Colonic mucosa (tissue), 4 donors: Measurements from ENCODE around the gene GPHN. TPM values are rescaled to one million over a fixed set of nuclear protein-coding genes. Genes with fewer than 3 reads are reported as not detected.

Experiments used
- DNase-seq: peaks from one replicate; pipeline ENCODE4 v3.0.0-alpha.2; 2020
- H3K27ac ChIP-seq: fragments of 200-600 bp; one replicate; pipeline ENCODE4 v1.8.0; 2021
- H3K27me3 ChIP-seq: fragments of 200-600 bp; one replicate; pipeline ENCODE4 v1.8.0; 2021
- H3K36me3 ChIP-seq: fragments of 200-600 bp; one replicate; pipeline ENCODE4 v1.8.0; 2021
- H3K4me1 ChIP-seq: fragments of 200-600 bp; one replicate; pipeline ENCODE4 v1.8.0; 2021; ENCODE audit warnings: mild to moderate bottlenecking
- H3K4me3 ChIP-seq: fragments of 200-600 bp; one replicate; pipeline ENCODE4 v1.8.0; 2021
- H3K9ac ChIP-seq, 2 donors: one replicate each; pipeline ENCODE4 v1.7.0; 2013; ENCODE audit warnings: control low read depth in 2 of 2, low read depth in 2 of 2, low read length in 2 of 2
- H3K9me3 ChIP-seq: fragments of 200-600 bp; one replicate; pipeline ENCODE4 v1.8.0; 2021
- CTCF ChIP-seq: fragments of 200-600 bp; IDR thresholded peaks from one replicate; pipeline ENCODE4 v1.8.0; 2022; ENCODE audit warnings: antibody characterized with exemption, mild to moderate bottlenecking
- intact Hi-C: fragments of 100-400 bp; cut with DNase I; formaldehyde crosslinking; loops from one replicate; pipeline ENCODE4 v1.14.1; 2022
- total RNA-seq, 2 donors: library from RNA; stranded (reverse); fragmentation: NEBNext Ultra II Directional in 1 of 2; extraction: Animal tissue kit (Norgen Biotek cat#: 25700) in 1 of 2; gene quantifications; one replicate each; pipeline ENCODE4 v1.2.1, GENCODE V29; 2021
- donor health status: healthy.
- donor health status: DM: no; HTN: no; CAD: no.
- donor health status: DM: no; HTN: no; CAD: no.

GPHN gene
- total RNA-seq, 2 donors from 2014 or later = 32.0 to 45.2 TPM

- Histone ChIP-seq H3K9me3 (no peaks in the 10 kb centered on the region), H3K36me3 (no peaks in the 10 kb centered on the region), H3K4me3 (no peak overlapping the region), H3K4me1 (no peaks in the 10 kb centered on the region), H3K27ac (no peak overlapping the region), H3K9ac (no peak overlapping the region), H3K27me3 (no peaks in the 10 kb centered on the region)
- no peak for TF ChIP-seq CTCF
- intact Hi-C loops = no loop called here
- no peak for DNase-seq
These were observed 474.3 kb downstream of the GPHN start for GRCh38 chr14:66982247-66982646.

- Histone ChIP-seq H3K27ac (no peak overlapping the region), H3K9ac (no peak overlapping the region), H3K36me3 (no peaks in the 10 kb centered on the region), H3K27me3 (no peaks in the 10 kb centered on the region), H3K4me1 (no peaks in the 10 kb centered on the region), H3K4me3 (no peak overlapping the region), H3K9me3 (no peaks in the 10 kb centered on the region)
- intact Hi-C loops = no loop called here
- no peak for TF ChIP-seq CTCF
- no peak for DNase-seq
These were observed 484.8 kb downstream of the GPHN start for GRCh38 chr14:66992776-66993175.

- intact Hi-C loops = no loop called here
- H3K4me3 ChIP-seq = no peak overlapping the region
- H3K27me3 ChIP-seq = no peaks in the 10 kb centered on the region
- H3K9me3 ChIP-seq = no peaks in the 10 kb centered on the region
- H3K9ac ChIP-seq = no peak overlapping the region
- no peak for TF ChIP-seq CTCF
- no peak overlapping the region for H3K27ac ChIP-seq
- no peaks in the 10 kb centered on the region for H3K4me1 ChIP-seq
- no peak for DNase-seq
- H3K36me3 ChIP-seq = no peaks in the 10 kb centered on the region
These were observed 485.6 kb downstream of the GPHN start for GRCh38 chr14:66993512-66993911.

GRCh38 chr14:66998013-66998412 is 490.1 kb downstream of the GPHN start:
- H3K9me3 ChIP-seq = no peaks in the 10 kb centered on the region
- H3K27me3 ChIP-seq = no peaks in the 10 kb centered on the region
- H3K27ac ChIP-seq = no peak overlapping the region
- DNase-seq = no peak
- H3K4me3 ChIP-seq = no peak overlapping the region
- TF ChIP-seq CTCF = no peak
- H3K36me3 ChIP-seq = no peaks in the 10 kb centered on the region
- no peaks in the 10 kb centered on the region for H3K4me1 ChIP-seq
- intact Hi-C loops = no loop called here
- no peak overlapping the region for H3K9ac ChIP-seq

- no peaks in the 10 kb centered on the region for H3K9me3 ChIP-seq
- H3K9ac ChIP-seq = no peak overlapping the region
- no peak overlapping the region for H3K27ac ChIP-seq
- DNase-seq = no peak
- no peak for TF ChIP-seq CTCF
- no peaks in the 10 kb centered on the region for H3K27me3 ChIP-seq
- intact Hi-C loops = no loop called here
- H3K4me1 ChIP-seq = no peaks in the 10 kb centered on the region
- H3K4me3 ChIP-seq = no peak overlapping the region
- H3K36me3 ChIP-seq = no peaks in the 10 kb centered on the region
These were observed 492.0 kb downstream of the GPHN start for GRCh38 chr14:66999978-67000377.
